ENCODE data around the gene GAREM1. TPM values are rescaled to one million over a fixed set of nuclear protein-coding genes. Genes with fewer than 3 reads are reported as not detected.

GAREM1 gene
- total and polyA plus RNA-seq, 4 donors: 1.5 to 7.5 (median 2.0) TPM

DNA sequence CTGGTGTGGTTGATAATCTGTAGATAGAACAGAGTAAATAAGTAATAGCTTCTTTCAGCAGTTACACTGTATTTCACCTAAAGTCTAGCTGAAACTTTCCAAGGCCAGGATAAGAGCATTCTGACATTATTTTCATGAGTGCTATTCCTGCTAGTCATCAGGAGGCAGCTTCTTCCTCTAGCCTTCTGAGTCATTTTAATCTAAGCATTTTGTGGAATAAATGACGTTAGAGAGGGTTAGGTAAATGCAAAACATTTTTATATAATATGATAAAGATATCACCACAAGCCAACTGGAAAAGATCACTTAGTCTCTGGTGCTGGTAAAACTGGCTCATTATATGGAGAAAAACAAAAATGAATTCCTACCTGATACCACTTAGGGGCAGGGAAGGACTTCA is 142.3 kb downstream of the GAREM1 start:
- Histone ChIP-seq H3K27ac (ENCODE audit: low read depth in 1 of 2, low read length in 2 of 2) (no peak overlapping the region), H3K9ac (ENCODE audit: low read depth in 1 of 2, low read length in 2 of 2) (no peak overlapping the region), H3K4me1 (ENCODE audit: control insufficient read depth in 4 of 4, insufficient read depth in 4 of 4, low read length in 3 of 4) (peaks cover 2 to 8% (median 3%) of the 10 kb centered on the region in 4 donors), H3K9me3 (ENCODE audit: control insufficient read depth in 4 of 4, low read length in 3 of 4) (no peaks in the 10 kb centered on the region), H3K27me3 (ENCODE audit: control insufficient read depth in 4 of 4, insufficient read depth in 4 of 4, low read length in 3 of 4) (no peaks in the 10 kb centered on the region), H3K36me3 (ENCODE audit: control insufficient read depth in 4 of 4, insufficient read depth in 3 of 4, low read depth in 1 of 4, low read length in 3 of 4) (no peaks in the 10 kb centered on the region), H3K4me3 (ENCODE audit: low read depth in 1 of 3, low read length in 3 of 3) (no peak overlapping the region)
- TF ChIP-seq FOXA2 (IDR thresholded peaks at IDR 0.05): no peak
- TF ChIP-seq YY1 (IDR thresholded peaks at IDR 0.05): no peak
- TF ChIP-seq, protein P1, sequence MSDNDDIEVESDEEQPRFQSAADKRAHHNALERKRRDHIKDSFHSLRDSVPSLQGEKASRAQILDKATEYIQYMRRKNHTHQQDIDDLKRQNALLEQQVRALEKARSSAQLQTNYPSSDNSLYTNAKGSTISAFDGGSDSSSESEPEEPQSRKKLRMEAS (IDR thresholded peaks at IDR 0.05): no peak
- TF ChIP-seq, protein P2, sequence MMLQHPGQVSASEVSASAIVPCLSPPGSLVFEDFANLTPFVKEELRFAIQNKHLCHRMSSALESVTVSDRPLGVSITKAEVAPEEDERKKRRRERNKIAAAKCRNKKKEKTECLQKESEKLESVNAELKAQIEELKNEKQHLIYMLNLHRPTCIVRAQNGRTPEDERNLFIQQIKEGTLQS (IDR thresholded peaks at IDR 0.05): no peak
- no peak for TF ChIP-seq FOXA1 (IDR thresholded peaks at IDR 0.05)
- no peak for TF ChIP-seq NR2F2 (IDR thresholded peaks at IDR 0.05)
- no peak for TF ChIP-seq TAF1 (conservative IDR thresholded peaks at IDR 0.05)
- WGBS: 88% methylated on average over 1 of the region's 1 CpG
- DNase-seq (ENCODE audit: low spot score): no peak

DNA sequence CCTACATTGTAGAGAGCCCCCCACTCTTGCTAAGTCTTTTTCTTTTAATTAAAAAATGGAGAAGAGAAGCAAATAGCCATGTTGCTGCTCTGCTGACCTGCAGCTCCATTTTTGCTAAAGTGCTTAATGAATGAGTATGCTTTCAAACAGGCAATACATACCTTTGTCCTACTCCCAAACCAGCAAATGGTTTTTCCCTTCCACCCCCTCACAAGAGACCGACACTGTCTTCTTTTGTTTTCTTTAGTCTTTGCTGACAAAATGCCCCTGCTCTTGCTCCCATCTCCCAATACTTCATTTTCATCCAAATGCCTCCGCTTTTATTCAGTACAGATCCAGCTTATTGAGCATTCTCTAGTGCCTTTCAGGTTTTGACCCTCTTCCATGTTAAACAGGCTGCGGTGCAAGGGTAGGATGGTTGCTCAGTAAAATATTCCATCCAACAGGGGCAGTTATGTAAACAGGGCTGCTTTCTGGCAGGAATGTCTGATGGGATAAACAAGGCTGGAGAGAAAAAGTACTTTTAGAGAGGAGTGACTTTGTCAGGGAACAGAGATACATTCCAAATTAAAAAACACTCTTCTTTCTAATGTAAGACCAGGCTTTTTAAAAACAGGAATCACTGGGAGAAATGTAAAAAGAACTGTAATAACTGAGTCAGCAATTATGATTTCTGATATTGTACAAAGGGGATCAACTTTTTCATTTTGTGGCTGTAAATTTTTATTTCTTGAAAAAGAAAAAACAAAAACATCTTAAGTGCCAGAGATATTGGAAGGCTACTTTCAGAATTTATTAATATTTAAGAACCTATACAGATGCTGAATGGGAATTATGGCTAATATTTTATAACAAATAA is 144.0 kb downstream of the GAREM1 start:
- Histone ChIP-seq H3K36me3 (ENCODE audit: control insufficient read depth in 4 of 4, insufficient read depth in 3 of 4, low read depth in 1 of 4, low read length in 3 of 4) (no peaks in the 10 kb centered on the region), H3K4me3 (ENCODE audit: low read depth in 1 of 3, low read length in 3 of 3) (no peak overlapping the region), H3K4me1 (ENCODE audit: control insufficient read depth in 4 of 4, insufficient read depth in 4 of 4, low read length in 3 of 4) (peaks cover 2 to 8% (median 3%) of the 10 kb centered on the region in 4 donors), H3K9ac (ENCODE audit: low read depth in 1 of 2, low read length in 2 of 2) (no peak overlapping the region), H3K27me3 (ENCODE audit: control insufficient read depth in 4 of 4, insufficient read depth in 4 of 4, low read length in 3 of 4) (no peaks in the 10 kb centered on the region), H3K27ac (ENCODE audit: low read depth in 1 of 2, low read length in 2 of 2) (no peak overlapping the region), H3K9me3 (ENCODE audit: control insufficient read depth in 4 of 4, low read length in 3 of 4) (no peaks in the 10 kb centered on the region)
- 55% methylated on average over 3 of the region's 3 CpGs for WGBS
- TF ChIP-seq FOXA1 (IDR thresholded peaks at IDR 0.05) (peak; percentile 80), TAF1 (conservative IDR thresholded peaks at IDR 0.05) (no peak), JUND (IDR thresholded peaks at IDR 0.05) (no peak), YY1 (IDR thresholded peaks at IDR 0.05) (peak; percentile 80), FOXA2 (IDR thresholded peaks at IDR 0.05) (peak; percentile 90), SP1 (IDR thresholded peaks at IDR 0.05) (peak; percentile 39), RXRA (IDR thresholded peaks at IDR 0.05) (peak; percentile 22 to 31), HNF4A (conservative IDR thresholded peaks at IDR 0.05) (peak; percentile 48 to 52), RAD21 (IDR thresholded peaks at IDR 0.05) (peak; percentile 34 to 61)
- TF ChIP-seq, protein P1 (IDR thresholded peaks at IDR 0.05): no peak
- TF ChIP-seq, protein P3, sequence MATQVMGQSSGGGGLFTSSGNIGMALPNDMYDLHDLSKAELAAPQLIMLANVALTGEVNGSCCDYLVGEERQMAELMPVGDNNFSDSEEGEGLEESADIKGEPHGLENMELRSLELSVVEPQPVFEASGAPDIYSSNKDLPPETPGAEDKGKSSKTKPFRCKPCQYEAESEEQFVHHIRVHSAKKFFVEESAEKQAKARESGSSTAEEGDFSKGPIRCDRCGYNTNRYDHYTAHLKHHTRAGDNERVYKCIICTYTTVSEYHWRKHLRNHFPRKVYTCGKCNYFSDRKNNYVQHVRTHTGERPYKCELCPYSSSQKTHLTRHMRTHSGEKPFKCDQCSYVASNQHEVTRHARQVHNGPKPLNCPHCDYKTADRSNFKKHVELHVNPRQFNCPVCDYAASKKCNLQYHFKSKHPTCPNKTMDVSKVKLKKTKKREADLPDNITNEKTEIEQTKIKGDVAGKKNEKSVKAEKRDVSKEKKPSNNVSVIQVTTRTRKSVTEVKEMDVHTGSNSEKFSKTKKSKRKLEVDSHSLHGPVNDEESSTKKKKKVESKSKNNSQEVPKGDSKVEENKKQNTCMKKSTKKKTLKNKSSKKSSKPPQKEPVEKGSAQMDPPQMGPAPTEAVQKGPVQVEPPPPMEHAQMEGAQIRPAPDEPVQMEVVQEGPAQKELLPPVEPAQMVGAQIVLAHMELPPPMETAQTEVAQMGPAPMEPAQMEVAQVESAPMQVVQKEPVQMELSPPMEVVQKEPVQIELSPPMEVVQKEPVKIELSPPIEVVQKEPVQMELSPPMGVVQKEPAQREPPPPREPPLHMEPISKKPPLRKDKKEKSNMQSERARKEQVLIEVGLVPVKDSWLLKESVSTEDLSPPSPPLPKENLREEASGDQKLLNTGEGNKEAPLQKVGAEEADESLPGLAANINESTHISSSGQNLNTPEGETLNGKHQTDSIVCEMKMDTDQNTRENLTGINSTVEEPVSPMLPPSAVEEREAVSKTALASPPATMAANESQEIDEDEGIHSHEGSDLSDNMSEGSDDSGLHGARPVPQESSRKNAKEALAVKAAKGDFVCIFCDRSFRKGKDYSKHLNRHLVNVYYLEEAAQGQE (IDR thresholded peaks at IDR 0.05): peak; percentile 51
- TF ChIP-seq, protein P2 (IDR thresholded peaks at IDR 0.05): no peak
- TF ChIP-seq, protein P4, sequence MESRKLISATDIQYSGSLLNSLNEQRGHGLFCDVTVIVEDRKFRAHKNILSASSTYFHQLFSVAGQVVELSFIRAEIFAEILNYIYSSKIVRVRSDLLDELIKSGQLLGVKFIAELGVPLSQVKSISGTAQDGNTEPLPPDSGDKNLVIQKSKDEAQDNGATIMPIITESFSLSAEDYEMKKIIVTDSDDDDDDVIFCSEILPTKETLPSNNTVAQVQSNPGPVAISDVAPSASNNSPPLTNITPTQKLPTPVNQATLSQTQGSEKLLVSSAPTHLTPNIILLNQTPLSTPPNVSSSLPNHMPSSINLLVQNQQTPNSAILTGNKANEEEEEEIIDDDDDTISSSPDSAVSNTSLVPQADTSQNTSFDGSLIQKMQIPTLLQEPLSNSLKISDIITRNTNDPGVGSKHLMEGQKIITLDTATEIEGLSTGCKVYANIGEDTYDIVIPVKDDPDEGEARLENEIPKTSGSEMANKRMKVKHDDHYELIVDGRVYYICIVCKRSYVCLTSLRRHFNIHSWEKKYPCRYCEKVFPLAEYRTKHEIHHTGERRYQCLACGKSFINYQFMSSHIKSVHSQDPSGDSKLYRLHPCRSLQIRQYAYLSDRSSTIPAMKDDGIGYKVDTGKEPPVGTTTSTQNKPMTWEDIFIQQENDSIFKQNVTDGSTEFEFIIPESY (IDR thresholded peaks at IDR 0.05): peak; percentile 15
- DNase-seq (ENCODE audit: low spot score): no peak
